ENCODE measurements around the gene KERA.

- TF ChIP-seq CTCF (IDR thresholded peaks at IDR 0.05) (no peak), ZFX (IDR thresholded peaks at IDR 0.05; ENCODE audit: borderline replicate concordance) (no peak)
Measured at GRCh38 chr12:91106283-91106682, 48.5 kb upstream of the KERA start.

Data from 22Rv1 (cell line).